HCT116 (cell line): ENCODE results near the gene IQSEC3. TPM values are rescaled to one million over a fixed set of nuclear protein-coding genes. Genes with fewer than 3 reads are reported as not detected.

Source experiments
- ATAC-seq: fragments of 200-7000 bp; cut with Tn5 transposase; 2 replicates; pipeline ENCODE4 v1.9.1; 2020; ENCODE audit warnings: mild to moderate bottlenecking, moderate library complexity
- BruUV-seq: library from RNA; stranded (reverse); fragments of 400-500 nt; replicated peaks from 2 replicates; lab custom pipeline; 2021; lab: Mats Ljungman, UMichigan
- CTCF ChIA-PET: fragments of 300-600 bp; sonication (Branson Sonifier 250); formaldehyde crosslinking; loops from one replicate; lab custom pipeline; 2021; ENCODE audit warnings: antibody characterized with exemption; lab: Charles Lee
- POLR2A ChIA-PET: fragments of 300-600, 350-600 bp; sonication (Branson Sonifier 250); formaldehyde crosslinking; loops from one replicate; lab custom pipeline; 2021; ENCODE audit warnings: antibody characterized with exemption; lab: Charles Lee
- RAD21 ChIA-PET, 2 experiments: fragments of 300-600 bp; sonication (Branson Sonifier 250); formaldehyde crosslinking; loops; one replicate each; lab custom pipeline; 2023; ENCODE audit warnings: low total read pairs in 2 of 2; ENCODE audit not compliant: uncharacterized antibody in 2 of 2, unreplicated experiment in 2 of 2, low non-redundant PET in 1 of 2; lab: Charles Lee
- DNase-seq: peaks from one replicate; pipeline ENCODE4 v3.0.0-alpha.2; 2010; ENCODE audit warnings: low read depth, low spot score
- H2AFZ ChIP-seq: fragments of 200-600 bp; shearing (Covaris generic), sonication (generic); 2 replicates; pipeline ENCODE4 v1.6.1; 2017; ENCODE audit warnings: low read depth, mixed run types, mixed read lengths, antibody characterized with exemption, low read length; ENCODE audit not compliant: poor library complexity, severe bottlenecking
- H3K27ac ChIP-seq: 2 replicates; pipeline ENCODE4 v1.5.1; 2012; ENCODE audit warnings: low read depth, low read length
- H3K27me3 ChIP-seq: fragments of 200-600 bp; sonication (generic); 2 replicates; pipeline ENCODE4 v1.6.1; 2016; ENCODE audit warnings: mixed run types, low read length, mixed read lengths; ENCODE audit not compliant: insufficient read depth
- H3K36me3 ChIP-seq, 2 experiments: fragments of 200-500 bp in 1 of 2; fragments of 200-600 bp in 1 of 2; sonication (Bioruptor generic) in 1 of 2; sonication (generic) in 1 of 2; 2 replicates each; pipeline versions ENCODE4 v1.5.1 to v1.6.1; 2014 to 2016; ENCODE audit warnings: low read length in 2 of 2, inconsistent platforms in 1 of 2, mixed read lengths in 1 of 2, mixed run types in 1 of 2; ENCODE audit not compliant: insufficient read depth in 2 of 2, control insufficient read depth in 1 of 2
- H3K4me1 ChIP-seq, 2 experiments: fragments of 200-600 bp in 1 of 2; sonication (generic) in 1 of 2; 2 replicates each; pipeline versions ENCODE4 v1.5.1 to v1.6.1; 2012 to 2017; ENCODE audit warnings: low read length in 2 of 2, inconsistent platforms in 1 of 2, mild to moderate bottlenecking in 1 of 2, mixed read lengths in 1 of 2, mixed run types in 1 of 2, moderate library complexity in 1 of 2; ENCODE audit not compliant: insufficient read depth in 2 of 2, control insufficient read depth in 1 of 2
- H3K4me2 ChIP-seq: fragments of 200-600 bp; sonication (generic); 2 replicates; pipeline ENCODE4 v1.6.1; 2017; ENCODE audit warnings: mixed run types, low read length, mixed read lengths
- H3K4me3 ChIP-seq, 2 experiments: fragments of 200-600 bp in 1 of 2; sonication (generic) in 1 of 2; replicated peaks in 1 of 2; 2 replicates each; pipeline ENCODE4 v1.5.1; 2011 to 2016; ENCODE audit warnings: low read length in 2 of 2, control low read depth in 1 of 2, low read depth in 1 of 2, mild to moderate bottlenecking in 1 of 2, mixed read lengths in 1 of 2, mixed run types in 1 of 2
- H3K79me2 ChIP-seq: fragments of 200-600 bp; sonication (generic); 2 replicates; pipeline ENCODE4 v1.6.1; 2017; ENCODE audit warnings: mild to moderate bottlenecking, mixed run types, low read length, moderate library complexity, mixed read lengths; ENCODE audit not compliant: insufficient read depth
- H3K9ac ChIP-seq: fragments of 200-600 bp; sonication (generic); 2 replicates; pipeline ENCODE4 v1.6.1; 2016; ENCODE audit warnings: low read length, mixed read lengths
- H3K9me2 ChIP-seq: fragments of 200-600 bp; sonication (generic), shearing (Covaris generic); 2 replicates; pipeline ENCODE4 v1.6.1; 2017; ENCODE audit warnings: mixed run types, mild to moderate bottlenecking, moderate library complexity; ENCODE audit not compliant: insufficient read depth
- H3K9me3 ChIP-seq, 2 experiments: fragments of 200-500 bp in 1 of 2; fragments of 200-600 bp in 1 of 2; sonication (Bioruptor generic) in 1 of 2; sonication (generic) in 1 of 2; 2 replicates each; pipeline ENCODE4 v1.6.1; 2014 to 2017; ENCODE audit warnings: low read length in 2 of 2, mixed read lengths in 2 of 2, inconsistent platforms in 1 of 2, low read depth in 1 of 2, mild to moderate bottlenecking in 1 of 2, mixed run types in 1 of 2, moderate library complexity in 1 of 2; ENCODE audit not compliant: control insufficient read depth in 1 of 2, insufficient read depth in 1 of 2
- H4K20me1 ChIP-seq: fragments of 200-600 bp; sonication (generic), shearing (Covaris generic); 2 replicates; pipeline ENCODE4 v1.6.1; 2017; ENCODE audit warnings: mixed run types, mild to moderate bottlenecking, moderate library complexity; ENCODE audit not compliant: insufficient read depth
- CEBPB ChIP-seq: IDR thresholded peaks from 2 replicates; pipeline ENCODE4 v1.6.1; 2012; ENCODE audit warnings: low read depth
- EGR1 ChIP-seq: IDR thresholded peaks from 2 replicates; pipeline ENCODE4 v1.6.1; 2012; ENCODE audit warnings: low read depth
- ELF1 ChIP-seq: IDR thresholded peaks from 2 replicates; pipeline ENCODE4 v1.6.1; 2012; ENCODE audit warnings: low read depth, borderline replicate concordance
- POLR2A ChIP-seq: IDR thresholded peaks from 2 replicates; pipeline ENCODE4 v1.7.0; 2011; ENCODE audit warnings: borderline replicate concordance; ENCODE audit not compliant: insufficient read depth, insufficient read length; ENCODE audit errors: extremely low read depth
- POLR2AphosphoS5 ChIP-seq: IDR thresholded peaks from 2 replicates; pipeline ENCODE4 v1.6.1; 2011; ENCODE audit warnings: mild to moderate bottlenecking, low read depth, low read length, moderate library complexity
- intact Hi-C: fragments of 100-400 bp; cut with micrococcal nuclease; formaldehyde crosslinking; loops from 2 replicates; pipeline ENCODE4 v1.10.0; 2022
- total RNA-seq: library from RNA; stranded (reverse); gene quantifications from one replicate; pipeline ENCODE4 v1.2.1, GENCODE V29; 2021; ENCODE audit not compliant: unreplicated experiment
- TF ChIP-seq, protein P1 (sequence below): IDR thresholded peaks from 2 replicates; pipeline ENCODE4 v1.6.1; 2011; ENCODE audit warnings: mild to moderate bottlenecking, low read length, moderate library complexity; ENCODE audit not compliant: insufficient replicate concordance; ENCODE audit errors: extremely low read depth
- TF ChIP-seq, protein P2 (sequence below): IDR thresholded peaks from 2 replicates; pipeline ENCODE4 v1.6.1; 2012; ENCODE audit warnings: low read depth

IQSEC3 gene
- total RNA-seq, 1 experiment from 2014 or later: not detected

DNA sequence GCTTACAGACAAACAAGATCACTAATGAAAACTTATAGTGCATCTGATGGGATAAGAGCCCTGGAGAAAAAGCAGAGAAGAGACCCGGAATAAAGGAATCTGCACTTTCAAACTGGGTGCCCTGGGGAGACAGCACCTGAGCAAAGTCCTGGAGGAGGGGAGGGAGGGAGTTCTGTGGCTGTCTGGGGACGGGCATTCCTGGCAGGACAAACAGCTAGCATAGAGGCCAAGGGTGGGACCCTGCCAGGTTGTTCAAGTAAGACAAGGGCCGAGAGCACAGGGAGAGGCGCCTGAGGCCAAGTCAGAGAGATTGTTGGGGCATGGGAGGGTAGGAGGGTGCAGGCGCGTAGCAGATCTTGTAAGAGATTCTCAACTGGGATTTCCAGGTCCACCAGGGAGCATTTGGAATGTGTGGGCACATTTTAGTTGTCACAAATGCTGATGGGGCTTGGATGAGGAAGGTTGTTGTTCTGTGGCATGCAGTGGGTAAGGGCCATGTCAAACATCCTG, 14.2 kb downstream of the IQSEC3 start:
- CTCF ChIA-PET: no interaction called here
- intact Hi-C loops: no loop called here

More for the DNA sequence above, 14.2 kb downstream of the IQSEC3 start:
- Histone ChIP-seq H3K4me3 (no peak overlapping the region), H2AFZ (no peak overlapping the region)
- no peak for TF ChIP-seq POLR2A
- TF ChIP-seq, protein P1, sequence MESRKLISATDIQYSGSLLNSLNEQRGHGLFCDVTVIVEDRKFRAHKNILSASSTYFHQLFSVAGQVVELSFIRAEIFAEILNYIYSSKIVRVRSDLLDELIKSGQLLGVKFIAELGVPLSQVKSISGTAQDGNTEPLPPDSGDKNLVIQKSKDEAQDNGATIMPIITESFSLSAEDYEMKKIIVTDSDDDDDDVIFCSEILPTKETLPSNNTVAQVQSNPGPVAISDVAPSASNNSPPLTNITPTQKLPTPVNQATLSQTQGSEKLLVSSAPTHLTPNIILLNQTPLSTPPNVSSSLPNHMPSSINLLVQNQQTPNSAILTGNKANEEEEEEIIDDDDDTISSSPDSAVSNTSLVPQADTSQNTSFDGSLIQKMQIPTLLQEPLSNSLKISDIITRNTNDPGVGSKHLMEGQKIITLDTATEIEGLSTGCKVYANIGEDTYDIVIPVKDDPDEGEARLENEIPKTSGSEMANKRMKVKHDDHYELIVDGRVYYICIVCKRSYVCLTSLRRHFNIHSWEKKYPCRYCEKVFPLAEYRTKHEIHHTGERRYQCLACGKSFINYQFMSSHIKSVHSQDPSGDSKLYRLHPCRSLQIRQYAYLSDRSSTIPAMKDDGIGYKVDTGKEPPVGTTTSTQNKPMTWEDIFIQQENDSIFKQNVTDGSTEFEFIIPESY: no peak
- TF ChIP-seq, protein P2, sequence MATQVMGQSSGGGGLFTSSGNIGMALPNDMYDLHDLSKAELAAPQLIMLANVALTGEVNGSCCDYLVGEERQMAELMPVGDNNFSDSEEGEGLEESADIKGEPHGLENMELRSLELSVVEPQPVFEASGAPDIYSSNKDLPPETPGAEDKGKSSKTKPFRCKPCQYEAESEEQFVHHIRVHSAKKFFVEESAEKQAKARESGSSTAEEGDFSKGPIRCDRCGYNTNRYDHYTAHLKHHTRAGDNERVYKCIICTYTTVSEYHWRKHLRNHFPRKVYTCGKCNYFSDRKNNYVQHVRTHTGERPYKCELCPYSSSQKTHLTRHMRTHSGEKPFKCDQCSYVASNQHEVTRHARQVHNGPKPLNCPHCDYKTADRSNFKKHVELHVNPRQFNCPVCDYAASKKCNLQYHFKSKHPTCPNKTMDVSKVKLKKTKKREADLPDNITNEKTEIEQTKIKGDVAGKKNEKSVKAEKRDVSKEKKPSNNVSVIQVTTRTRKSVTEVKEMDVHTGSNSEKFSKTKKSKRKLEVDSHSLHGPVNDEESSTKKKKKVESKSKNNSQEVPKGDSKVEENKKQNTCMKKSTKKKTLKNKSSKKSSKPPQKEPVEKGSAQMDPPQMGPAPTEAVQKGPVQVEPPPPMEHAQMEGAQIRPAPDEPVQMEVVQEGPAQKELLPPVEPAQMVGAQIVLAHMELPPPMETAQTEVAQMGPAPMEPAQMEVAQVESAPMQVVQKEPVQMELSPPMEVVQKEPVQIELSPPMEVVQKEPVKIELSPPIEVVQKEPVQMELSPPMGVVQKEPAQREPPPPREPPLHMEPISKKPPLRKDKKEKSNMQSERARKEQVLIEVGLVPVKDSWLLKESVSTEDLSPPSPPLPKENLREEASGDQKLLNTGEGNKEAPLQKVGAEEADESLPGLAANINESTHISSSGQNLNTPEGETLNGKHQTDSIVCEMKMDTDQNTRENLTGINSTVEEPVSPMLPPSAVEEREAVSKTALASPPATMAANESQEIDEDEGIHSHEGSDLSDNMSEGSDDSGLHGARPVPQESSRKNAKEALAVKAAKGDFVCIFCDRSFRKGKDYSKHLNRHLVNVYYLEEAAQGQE: no peak
- no peak for TF ChIP-seq EGR1
- TF ChIP-seq ELF1: no peak
- TF ChIP-seq POLR2AphosphoS5: no peak
- TF ChIP-seq CEBPB: no peak
- TF ChIP-seq, all 23 proteins: peak for 0
- ATAC-seq (no peak), DNase-seq (no peak)
- ChIA-PET RAD21 (interaction anchor here in 1 of 2 experiments (0.8 kb wide), 1 partner anchor 24 kb away, joined by 3 read pairs; no protein-coding TSS in a partner anchor), POLR2A (no interaction called here)
- Histone ChIP-seq H3K4me2 (no peak overlapping the region), H3K9me3 (no peaks in the 10 kb centered on the region), H3K79me2 (no peaks in the 10 kb centered on the region), H4K20me1 (no peaks in the 10 kb centered on the region), H3K27ac (no peak overlapping the region), H3K9me2 (no peaks in the 10 kb centered on the region), H3K27me3 (peaks cover 46% of the 10 kb centered on the region; the same call in 1 of the 2 replicates), H3K36me3 (no peaks in the 10 kb centered on the region), H3K4me1 (no peaks in the 10 kb centered on the region), H3K9ac (no peak overlapping the region)
- BruUV-seq: no TSS peak
